Spleen (tissue), 11 donors: ENCODE data around the gene RET. TPM values are rescaled to one million over a fixed set of nuclear protein-coding genes. Genes with fewer than 3 reads are reported as not detected.

Experiments used
- DNase-seq: peaks from one replicate; pipeline ENCODE4 v3.0.0-alpha.2; 2020
- H3K27ac ChIP-seq, 8 donors: fragments of 200-600 bp; sonication (generic) in 7 of 8; 1 replicate in 4 of 8; 2 replicates in 4 of 8; pipeline versions ENCODE4 v1.5.0 to v1.8.0; 2016 to 2021; ENCODE audit warnings: inconsistent platforms in 4 of 8, mild to moderate bottlenecking in 4 of 8, moderate library complexity in 1 of 8
- H3K27me3 ChIP-seq, 7 donors: fragments of 200-600 bp; sonication (generic) in 6 of 7; replicated peaks in 1 of 7; 1 replicate in 4 of 7; 2 replicates in 3 of 7; pipeline versions ENCODE4 v1.5.0 to v1.8.0; 2016 to 2021; ENCODE audit warnings: inconsistent platforms in 3 of 7, mild to moderate bottlenecking in 1 of 7
- H3K36me3 ChIP-seq, 6 donors: fragments of 200-600 bp; sonication (generic) in 5 of 6; 1 replicate in 4 of 6; 2 replicates in 2 of 6; pipeline versions ENCODE4 v1.5.0 to v1.8.0; 2016 to 2021; ENCODE audit warnings: inconsistent platforms in 2 of 6
- H3K4me1 ChIP-seq, 6 donors: fragments of 200-600 bp; sonication (generic) in 5 of 6; 1 replicate in 3 of 6; 2 replicates in 3 of 6; pipeline versions ENCODE4 v1.5.0 to v1.8.0; 2016 to 2021; ENCODE audit warnings: inconsistent platforms in 3 of 6
- H3K4me3 ChIP-seq, 8 donors: fragments of 200-600 bp; sonication (generic) in 7 of 8; 1 replicate in 4 of 8; 2 replicates in 4 of 8; pipeline versions ENCODE4 v1.5.0 to v1.8.0; 2016 to 2021; ENCODE audit warnings: inconsistent platforms in 4 of 8, mild to moderate bottlenecking in 4 of 8, moderate library complexity in 2 of 8
- H3K9me3 ChIP-seq, 8 donors: fragments of 200-600 bp; sonication (generic) in 7 of 8; 1 replicate in 4 of 8; 2 replicates in 4 of 8; pipeline versions ENCODE4 v1.5.0 to v1.8.0; 2016 to 2021; ENCODE audit warnings: inconsistent platforms in 4 of 8
- CTCF ChIP-seq, 11 experiments: fragments of 200-600 bp in 7 of 11; fragments of 450-650 bp in 4 of 11; sonication (generic) in 4 of 11; IDR thresholded peaks in 8 of 11; conservative IDR thresholded peaks in 3 of 11; 1 replicate in 7 of 11; 2 replicates in 4 of 11; pipeline versions ENCODE4 v1.4.0 to v1.8.0; 2016 to 2021; ENCODE audit warnings: antibody characterized with exemption in 11 of 11, inconsistent platforms in 4 of 11, mild to moderate bottlenecking in 1 of 11
- POLR2A ChIP-seq, 3 donors: fragments of 450-650 bp; IDR thresholded peaks; one replicate each; pipeline ENCODE4 v1.5.1; 2017; ENCODE audit warnings: antibody characterized with exemption in 3 of 3, mild to moderate bottlenecking in 1 of 3
- POLR2AphosphoS5 ChIP-seq, 3 donors: sonication (generic); formaldehyde crosslinking; IDR thresholded peaks; one replicate each; pipeline ENCODE4 v1.5.1; 2017; ENCODE audit warnings: antibody characterized with exemption in 3 of 3
- WGBS, 5 donors: extraction: QIAGEN DNeasy Blood & Tissue Kit in 3 of 5; methylation state at CpG; one replicate each; pipeline versions ENCODE4 v1.1.5 to v1.1.7; 2013 to 2018; 5-methylcytosine and 5-hydroxymethylcytosine counted together
- intact Hi-C: fragments of 100-400 bp; cut with DNase I; formaldehyde crosslinking; loops from one replicate; pipeline ENCODE4 v1.15.0; 2023; ENCODE audit warnings: low total_unique reads
- polyA plus RNA-seq, 3 donors: library from polyadenylated mRNA; stranded (reverse); fragments of 200-250 nt; gene quantifications; one replicate each; pipeline ENCODE4 v1.2.1, GENCODE V29; 2013
- total RNA-seq, 7 donors: library from RNA; depleted of rRNA in 3 of 7; stranded (reverse); fragments of >200 nt in 3 of 7; fragmentation: NEBNext Ultra II Directional in 4 of 7; extraction: Animal tissue kit (Norgen Biotek cat#: 25700) in 4 of 7; gene quantifications; one replicate each; pipeline versions ENCODE4 v1.1.0 to v1.2.1, GENCODE V29; 2016 to 2021
- donor health status: healthy with polysubstance abuse.
- donor health status: DM: no; HTN: no; CAD: no; lungs with moderate emphysema.
- donor health status: DM: no; HTN: no; CAD: no.
- donor health status: Bipolar disorder and iron deficiency.
- donor health status: healthy.
- donor health status: DM: no; HTN: no; CAD: no.
- donor health status: DM: yes; HTN: yes; CAD: no.

The RET gene
- total and polyA plus RNA-seq, 10 donors = 0.02 to 0.54 (median 0.31) TPM; not detected in 2

GRCh38 chr10:43037942-43038782 is 38.7 kb upstream of the RET start:
- Histone ChIP-seq H3K27ac (no peak overlapping the region), H3K36me3 (no peaks in the 10 kb centered on the region), H3K4me3 (no peak overlapping the region), H3K27me3 (no peaks in the 10 kb centered on the region), H3K4me1 (peaks cover 0 to 3% (median under 1%) of the 10 kb centered on the region in 6 donors), H3K9me3 (peaks cover 0 to 16% (median 9%) of the 10 kb centered on the region in 8 donors)
- DNase-seq = no peak
- 83 to 91% (median 89%) methylated on average over 9 to 14 of the region's 14 CpGs for WGBS, 5 donors
- intact Hi-C loops = no loop called here
- no peak for TF ChIP-seq POLR2AphosphoS5 (IDR thresholded peaks at IDR 0.05)
- no peak for TF ChIP-seq POLR2A (IDR thresholded peaks at IDR 0.05)
- no peak for TF ChIP-seq CTCF (IDR thresholded peaks at IDR 0.05 in 8 of 11, conservative IDR thresholded peaks at IDR 0.05 in 3 of 11)

- Histone ChIP-seq H3K27ac (no peak overlapping the region), H3K36me3 (no peaks in the 10 kb centered on the region), H3K4me1 (peaks cover 0 to 12% (median 5%) of the 10 kb centered on the region in 6 donors), H3K27me3 (no peaks in the 10 kb centered on the region), H3K9me3 (peaks cover 0 to 7% (median 1%) of the 10 kb centered on the region in 8 donors), H3K4me3 (no peak overlapping the region)
- DNase-seq = no peak
- TF ChIP-seq CTCF (IDR thresholded peaks at IDR 0.05 in 8 of 11, conservative IDR thresholded peaks at IDR 0.05 in 3 of 11) = no peak
- TF ChIP-seq POLR2AphosphoS5 (IDR thresholded peaks at IDR 0.05) = no peak
- WGBS, 5 donors = 74 to 89% (median 83%) methylated on average over 7 to 15 of the region's 15 CpGs
- intact Hi-C loops = no loop called here
Observed at GRCh38 chr10:43038783-43039623, 37.9 kb upstream of the RET start.

GRCh38 chr10:43039624-43040481 is 37.0 kb upstream of the RET start:
- TF ChIP-seq CTCF (IDR thresholded peaks at IDR 0.05 in 8 of 11, conservative IDR thresholded peaks at IDR 0.05 in 3 of 11) (no peak), POLR2AphosphoS5 (IDR thresholded peaks at IDR 0.05) (no peak), POLR2A (IDR thresholded peaks at IDR 0.05) (no peak)
- H3K27ac ChIP-seq = no peak overlapping the region
- peaks cover 0 to 17% (median 6%) of the 10 kb centered on the region in 6 donors for H3K4me1 ChIP-seq

More at GRCh38 chr10:43039624-43040481, 37.0 kb upstream of the RET start:
- intact Hi-C loops = no loop called here
- no peak for DNase-seq
- H3K27me3 ChIP-seq = no peaks in the 10 kb centered on the region
- H3K9me3 ChIP-seq = no peaks in the 10 kb centered on the region
- 79 to 91% (median 83%) methylated on average over 14 to 21 of the region's 21 CpGs for WGBS, 5 donors
- no peaks in the 10 kb centered on the region for H3K36me3 ChIP-seq
- H3K4me3 ChIP-seq = no peak overlapping the region
